ENCODE measurements around the gene KAZN. TPM values are rescaled to one million over a fixed set of nuclear protein-coding genes. Genes with fewer than 3 reads are reported as not detected.

KAZN gene
- total RNA-seq, 2 experiments from 2014 or later: 0.30 to 0.42 TPM

DNA sequence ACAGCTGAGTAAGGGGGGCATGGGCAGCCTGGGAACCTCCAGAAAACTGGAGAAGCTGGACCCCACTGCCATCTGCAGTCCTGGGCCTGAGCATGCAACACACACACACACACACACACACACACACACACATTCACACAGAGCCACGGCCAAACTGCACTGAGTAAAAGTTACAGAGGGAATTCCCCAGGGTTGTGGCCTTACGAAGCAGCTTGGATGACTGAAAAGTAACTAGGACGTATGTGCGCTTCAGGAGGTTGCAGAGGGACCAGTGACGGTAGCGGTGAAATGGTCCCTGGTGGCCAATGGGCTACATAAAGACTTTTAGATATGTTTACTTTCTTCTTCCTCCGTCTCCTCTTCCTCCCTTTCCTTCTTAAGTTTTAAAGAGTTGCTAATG is 322.6 kb downstream of the KAZN start:
- ChIA-PET CTCF (no interaction called here), POLR2A (no interaction called here)

- ChIA-PET CTCF (no interaction called here), POLR2A (no interaction called here)
These were observed 324.6 kb downstream of the KAZN start for GRCh38 chr1:14922942-14923726.

GRCh38 chr1:14923727-14924452 is 325.4 kb downstream of the KAZN start:
- CTCF ChIA-PET: no interaction called here
- POLR2A ChIA-PET: no interaction called here

GRCh38 chr1:14924455-14925331 is 326.2 kb downstream of the KAZN start:
- POLR2A ChIA-PET: no interaction called here
- CTCF ChIA-PET: no interaction called here

- CTCF ChIA-PET: no interaction called here
- POLR2A ChIA-PET: no interaction called here
These were observed 327.1 kb downstream of the KAZN start for GRCh38 chr1:14925336-14926136.

GRCh38 chr1:14926229-14926628 is 327.7 kb downstream of the KAZN start:
- ChIA-PET CTCF (no interaction called here), POLR2A (no interaction called here)

GRCh38 chr1:14926818-14927575 is 328.5 kb downstream of the KAZN start:
- POLR2A ChIA-PET: no interaction called here
- CTCF ChIA-PET: no interaction called here

- ChIA-PET POLR2A (no interaction called here), CTCF (no interaction called here)
These were observed 329.9 kb downstream of the KAZN start for GRCh38 chr1:14928412-14928811.

GRCh38 chr1:14928886-14929546 is 330.5 kb downstream of the KAZN start:
- ChIA-PET POLR2A (no interaction called here), CTCF (no interaction called here)

GRCh38 chr1:14929547-14930246 is 331.2 kb downstream of the KAZN start:
- CTCF ChIA-PET: interaction anchor here (0.8 kb wide), 1 partner anchor 11 kb away, joined by 5 read pairs; no protein-coding TSS in a partner anchor
- POLR2A ChIA-PET: no interaction called here

DNA sequence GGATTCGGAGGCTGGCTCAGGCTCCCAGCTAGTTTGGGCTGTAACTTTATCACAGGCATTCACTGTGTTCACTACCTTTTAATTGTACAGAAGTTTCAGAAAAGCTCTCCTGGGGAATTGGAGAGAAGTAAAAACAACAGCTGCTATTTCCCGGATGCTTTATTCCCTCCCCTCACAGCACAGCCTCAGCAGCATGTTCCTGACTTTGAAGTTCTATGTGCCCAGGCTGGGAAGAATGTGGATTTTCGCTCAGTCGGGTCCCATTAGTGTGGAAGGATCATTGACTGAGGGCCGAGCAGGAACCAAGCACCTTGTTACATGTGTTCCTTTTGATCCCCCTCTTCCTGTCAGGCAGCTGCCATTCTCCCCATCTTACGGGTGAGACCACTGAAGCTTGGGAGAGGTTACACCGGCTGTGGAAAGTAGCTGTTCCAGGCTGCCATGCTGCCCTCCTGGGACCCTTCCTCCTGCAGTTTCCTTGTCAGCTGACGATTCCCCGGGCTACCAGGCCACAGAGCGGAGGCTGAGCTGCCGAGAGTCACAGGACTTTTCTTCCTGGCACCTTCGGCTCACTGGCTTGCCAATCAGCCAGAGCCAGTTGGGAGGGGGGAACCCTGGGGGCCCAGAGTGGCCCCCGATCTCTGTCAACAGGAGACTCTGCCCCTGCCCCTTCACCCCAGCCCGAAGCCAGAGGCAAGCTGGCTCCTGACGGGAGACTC is 331.9 kb downstream of the KAZN start:
- POLR2A ChIA-PET: no interaction called here
- CTCF ChIA-PET: interaction anchor here (0.8 kb wide), 1 partner anchor 10 kb away, joined by 5 read pairs; no protein-coding TSS in a partner anchor

GRCh38 chr1:14932034-14932638 is 333.7 kb downstream of the KAZN start:
- ChIA-PET POLR2A (no interaction called here), CTCF (interaction anchor here (1.1 kb wide), 1 partner anchor 18 kb away, joined by 3 read pairs; no protein-coding TSS in a partner anchor)

DNA sequence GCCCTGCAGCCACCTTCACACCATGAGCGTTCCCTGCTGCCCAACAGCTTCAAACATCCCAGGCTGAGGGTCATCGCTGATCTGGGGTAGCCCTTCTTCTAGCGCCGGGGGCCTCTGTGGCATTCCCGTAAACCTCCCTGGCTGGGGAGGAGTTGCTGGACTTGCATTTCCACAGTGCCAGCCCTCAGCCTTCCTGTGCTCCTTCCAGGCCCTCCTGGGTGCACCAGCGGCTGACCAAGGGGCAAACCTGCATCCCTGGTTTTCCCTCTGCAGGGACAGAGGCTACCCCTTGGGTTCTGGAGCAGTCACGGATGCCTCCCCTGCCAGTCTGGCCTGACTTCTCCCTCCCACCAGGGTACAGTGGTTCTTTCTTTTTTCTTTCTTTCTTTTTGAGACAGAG is 336.4 kb downstream of the KAZN start:
- POLR2A ChIA-PET: no interaction called here
- CTCF ChIA-PET: no interaction called here

DNA sequence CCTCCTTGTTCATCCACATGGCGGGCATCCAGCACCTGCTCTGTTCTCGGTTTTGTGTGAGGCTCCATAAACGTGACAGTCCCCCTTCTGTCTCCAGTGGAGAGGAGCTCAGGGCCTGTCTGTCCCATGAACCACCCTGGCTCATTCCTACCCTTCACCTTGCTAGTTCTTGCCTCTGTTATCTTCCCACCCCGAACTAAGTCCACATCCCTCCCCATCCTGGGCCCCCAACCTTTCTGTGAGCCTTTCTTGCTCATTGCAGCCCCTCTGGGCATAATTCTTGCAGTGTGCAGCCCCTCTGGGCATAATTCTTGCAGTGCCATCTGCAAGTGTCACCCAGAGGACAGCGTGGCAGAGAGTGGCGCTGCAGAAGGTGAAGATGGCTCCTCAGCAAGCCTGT is 338.3 kb downstream of the KAZN start:
- ChIA-PET CTCF (no interaction called here), POLR2A (no interaction called here)

DNA sequence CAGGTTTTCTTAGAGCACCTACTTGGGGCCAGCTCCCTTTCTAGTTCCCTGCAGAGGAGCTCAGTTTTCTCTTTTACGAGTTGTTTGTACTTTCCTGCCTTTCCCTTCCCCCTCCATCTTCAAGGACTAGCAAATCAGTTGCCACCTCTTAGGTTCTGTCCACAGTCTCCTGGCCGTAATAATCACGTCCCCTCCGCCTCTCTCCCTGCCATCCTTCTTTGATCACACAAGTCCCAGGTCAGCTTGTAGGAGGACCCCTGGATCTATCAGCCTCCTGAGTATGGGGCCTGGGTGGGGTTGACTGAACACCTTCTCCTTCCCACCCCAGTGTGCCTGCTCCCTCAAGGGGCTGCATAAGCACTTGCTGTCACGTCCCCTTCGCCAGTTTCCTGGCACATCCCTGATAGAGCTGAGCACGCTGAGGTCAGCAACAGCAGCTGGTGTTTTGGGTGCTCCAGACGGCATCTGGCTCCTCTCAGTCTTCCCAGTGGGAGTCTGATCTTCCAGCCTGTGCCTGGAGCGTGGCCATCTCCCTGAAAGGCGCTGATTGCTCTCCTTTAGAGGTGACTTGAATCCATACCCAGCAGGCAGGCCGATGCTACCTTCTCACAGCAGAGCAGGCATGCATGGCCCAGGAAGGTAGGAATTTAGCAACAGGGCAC is 338.9 kb downstream of the KAZN start:
- CTCF ChIA-PET: no interaction called here
- POLR2A ChIA-PET: no interaction called here

GRCh38 chr1:14939527-14940284 is 341.2 kb downstream of the KAZN start:
- ChIA-PET POLR2A (no interaction called here), CTCF (no interaction called here)

Data from activated CD8-positive, alpha-beta memory T cell treated with anti-CD3 and anti-CD28 coated beads for 36 hours (primary cell).